ENCODE measurements around the gene BRPF3.
"Not testable (repeated sequence)": the region's sequence is repeated elsewhere in the genome, so short reads cannot be mapped to it uniquely, and the experiment has no call there.

The BRPF3 gene

DNA sequence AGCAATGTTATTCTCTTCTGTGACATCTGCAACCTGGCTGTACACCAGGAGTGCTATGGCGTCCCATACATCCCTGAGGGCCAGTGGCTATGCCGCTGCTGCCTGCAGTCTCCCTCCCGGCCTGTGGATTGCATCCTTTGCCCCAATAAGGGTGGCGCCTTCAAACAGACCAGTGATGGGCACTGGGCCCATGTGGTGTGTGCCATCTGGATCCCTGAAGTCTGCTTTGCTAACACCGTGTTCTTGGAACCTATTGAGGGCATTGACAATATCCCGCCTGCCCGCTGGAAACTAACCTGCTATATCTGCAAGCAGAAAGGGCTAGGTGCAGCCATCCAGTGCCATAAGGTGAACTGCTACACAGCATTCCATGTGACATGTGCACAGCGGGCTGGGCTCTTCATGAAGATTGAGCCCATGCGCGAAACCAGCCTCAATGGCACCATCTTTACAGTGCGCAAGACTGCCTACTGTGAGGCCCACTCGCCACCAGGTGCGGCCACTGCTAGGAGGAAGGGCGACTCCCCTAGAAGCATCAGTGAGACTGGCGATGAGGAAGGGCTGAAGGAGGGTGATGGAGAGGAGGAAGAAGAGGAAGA is 4.6 kb downstream of the BRPF3 start:
- DNase-seq, result no peak

DNA sequence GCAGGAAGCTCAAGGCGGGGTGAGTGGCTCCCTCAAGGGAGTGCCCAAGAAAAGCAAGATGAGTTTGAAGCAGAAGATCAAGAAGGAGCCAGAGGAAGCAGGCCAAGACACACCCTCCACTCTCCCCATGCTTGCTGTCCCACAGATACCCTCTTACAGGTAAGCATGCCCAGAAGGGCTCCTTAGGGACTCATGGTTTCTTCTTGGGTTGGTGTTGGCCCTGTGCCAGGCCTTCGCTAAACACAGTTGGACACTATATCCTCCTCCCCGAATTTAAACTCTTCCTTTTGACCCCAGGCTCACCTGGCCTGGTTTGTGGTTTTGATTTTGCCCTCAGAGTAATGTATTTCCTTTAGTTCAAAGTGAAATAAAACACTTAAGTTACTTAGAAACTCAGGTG is 5.1 kb downstream of the BRPF3 start:
- peak; percentile 63 for DNase-seq

- DNase-seq, result no peak
Measured at GRCh38 chr6:36202101-36202500, 5.6 kb downstream of the BRPF3 start.

GRCh38 chr6:36204068-36204753 is 7.7 kb downstream of the BRPF3 start:
- peak; percentile 72 for DNase-seq

DNA sequence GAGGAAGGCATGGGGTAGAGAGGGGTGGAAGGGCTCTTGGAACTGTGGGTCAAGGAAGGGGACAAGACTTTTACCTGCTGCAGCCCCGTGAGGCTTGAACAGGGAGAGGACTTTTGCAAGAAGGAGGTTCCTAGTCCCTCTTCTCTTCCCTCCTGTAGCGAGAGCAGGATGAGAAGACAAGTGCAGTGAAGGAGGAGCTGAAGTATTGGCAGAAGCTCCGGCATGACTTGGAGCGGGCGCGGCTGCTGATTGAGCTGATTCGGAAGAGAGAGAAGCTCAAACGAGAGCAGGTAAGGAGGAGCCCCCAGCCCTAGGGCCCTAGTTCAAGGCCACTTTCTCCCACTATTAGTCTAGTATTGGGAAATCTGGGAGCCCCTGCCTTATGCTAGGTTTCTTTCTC is 10.6 kb downstream of the BRPF3 start:
- no peak for DNase-seq

GRCh38 chr6:36209606-36210005 is 13.1 kb downstream of the BRPF3 start:
- DNase-seq, result no peak

GRCh38 chr6:36210182-36210581 is 13.6 kb downstream of the BRPF3 start:
- no peak for DNase-seq

DNA sequence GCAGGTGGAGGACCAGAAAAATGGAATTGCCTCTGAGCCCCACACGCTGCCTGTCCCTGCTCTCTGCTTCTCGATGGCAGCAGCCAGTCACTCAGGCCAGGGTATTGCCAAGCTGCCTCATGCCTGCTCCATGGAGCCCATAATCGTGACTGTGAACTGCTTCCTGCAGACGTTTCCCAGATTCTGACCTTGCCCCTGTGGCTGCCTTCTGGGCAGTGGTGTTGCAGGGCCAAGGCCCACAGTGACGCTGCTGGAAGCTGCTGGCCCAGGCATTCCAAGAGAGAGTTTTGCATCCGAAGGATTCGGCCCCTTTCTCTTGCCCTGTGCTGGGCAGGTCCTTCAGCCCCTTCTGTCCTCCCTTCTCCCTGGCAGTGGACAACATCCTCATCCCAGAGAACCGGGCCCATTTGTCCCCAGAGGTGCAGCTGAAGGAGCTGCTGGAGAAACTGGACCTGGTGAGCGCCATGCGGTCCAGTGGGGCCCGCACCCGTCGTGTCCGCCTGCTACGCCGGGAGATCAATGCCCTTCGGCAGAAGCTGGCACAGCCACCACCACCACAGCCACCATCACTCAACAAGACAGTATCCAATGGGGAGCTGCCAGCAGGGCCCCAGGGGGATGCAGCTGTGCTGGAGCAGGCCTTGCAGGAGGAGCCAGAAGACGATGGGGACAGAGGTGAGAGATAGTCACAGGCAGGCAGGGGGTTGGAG is 14.5 kb downstream of the BRPF3 start:
- no peak for DNase-seq

DNA sequence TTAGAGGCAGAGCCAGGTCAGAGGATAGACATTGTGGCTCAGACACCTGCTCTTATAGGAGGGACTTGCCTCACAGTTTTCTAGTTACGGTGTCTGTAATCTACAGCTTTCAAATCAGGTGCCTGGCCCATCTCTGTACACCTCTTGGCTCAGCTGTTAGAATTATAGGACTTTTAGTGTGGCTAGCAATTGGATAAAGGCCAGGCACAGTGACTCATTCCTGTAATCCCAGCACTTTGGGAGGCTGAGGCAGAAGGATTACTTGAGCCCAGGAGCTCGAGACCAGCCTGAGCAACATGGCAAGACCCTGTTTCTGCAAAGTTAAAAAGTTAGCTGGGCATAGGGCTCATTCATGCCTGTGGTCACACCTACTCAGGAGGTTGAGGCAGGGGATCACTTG is 20.0 kb downstream of the BRPF3 start:
- no peak for DNase-seq

DNA sequence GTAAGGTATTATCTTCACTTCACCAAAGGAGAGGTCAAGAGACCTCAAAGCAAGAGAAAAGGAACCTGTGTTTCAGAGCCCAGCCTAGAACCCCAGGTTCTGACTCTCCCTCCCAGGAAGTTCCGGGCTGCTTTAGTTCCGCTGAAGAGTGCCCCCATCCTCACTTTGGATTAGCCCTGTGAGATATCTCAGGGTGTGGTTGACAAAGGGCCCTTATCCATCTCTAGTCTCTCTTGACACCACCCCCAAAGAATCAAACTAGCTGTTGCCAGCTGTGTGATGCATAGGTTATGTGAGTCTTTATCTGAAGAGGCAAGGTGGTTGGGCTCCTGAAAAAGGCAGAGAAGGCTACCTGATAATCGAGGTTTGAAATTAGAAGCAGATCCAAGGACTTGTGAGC is 20.6 kb downstream of the BRPF3 start:
- DNase-seq, result no peak

- no peak for DNase-seq
Measured at GRCh38 chr6:36217946-36218345, 21.4 kb downstream of the BRPF3 start.

GRCh38 chr6:36218516-36218915 is 22.0 kb downstream of the BRPF3 start:
- not testable (repeated sequence) for DNase-seq

- DNase-seq, result no peak
Measured at GRCh38 chr6:36219081-36219480, 22.5 kb downstream of the BRPF3 start.

- DNase-seq, result no peak
Measured at GRCh38 chr6:36220226-36220625, 23.7 kb downstream of the BRPF3 start.

GRCh38 chr6:36221674-36222073 is 25.1 kb downstream of the BRPF3 start:
- DNase-seq, result no peak

DNA sequence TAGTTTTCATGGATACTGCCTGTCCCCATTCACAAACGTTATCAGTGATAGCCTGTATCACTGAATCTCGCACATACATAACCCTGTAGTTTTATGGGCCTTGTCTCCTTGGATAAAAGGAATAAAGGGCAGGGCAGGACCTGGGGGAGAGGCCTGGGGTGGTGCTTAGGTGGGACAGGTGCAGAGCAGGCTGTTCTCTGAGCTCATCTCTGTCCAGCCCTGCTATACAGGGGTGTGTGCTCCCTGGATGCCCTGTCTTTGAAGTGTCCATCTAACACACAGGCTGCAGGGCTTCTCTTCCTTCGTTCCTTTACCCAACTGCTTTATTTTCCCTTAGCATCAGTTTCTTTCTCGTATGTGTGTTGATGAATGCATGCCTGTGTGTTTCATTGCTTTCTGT is 26.4 kb downstream of the BRPF3 start:
- DNase-seq, result no peak

- no peak for DNase-seq
Measured at GRCh38 chr6:36223706-36224105, 27.2 kb downstream of the BRPF3 start.

- DNase-seq, result no peak
Measured at GRCh38 chr6:36224918-36225461, 28.4 kb downstream of the BRPF3 start.

GRCh38 chr6:36226438-36227047 is 30.0 kb downstream of the BRPF3 start:
- DNase-seq, result no peak

DNA sequence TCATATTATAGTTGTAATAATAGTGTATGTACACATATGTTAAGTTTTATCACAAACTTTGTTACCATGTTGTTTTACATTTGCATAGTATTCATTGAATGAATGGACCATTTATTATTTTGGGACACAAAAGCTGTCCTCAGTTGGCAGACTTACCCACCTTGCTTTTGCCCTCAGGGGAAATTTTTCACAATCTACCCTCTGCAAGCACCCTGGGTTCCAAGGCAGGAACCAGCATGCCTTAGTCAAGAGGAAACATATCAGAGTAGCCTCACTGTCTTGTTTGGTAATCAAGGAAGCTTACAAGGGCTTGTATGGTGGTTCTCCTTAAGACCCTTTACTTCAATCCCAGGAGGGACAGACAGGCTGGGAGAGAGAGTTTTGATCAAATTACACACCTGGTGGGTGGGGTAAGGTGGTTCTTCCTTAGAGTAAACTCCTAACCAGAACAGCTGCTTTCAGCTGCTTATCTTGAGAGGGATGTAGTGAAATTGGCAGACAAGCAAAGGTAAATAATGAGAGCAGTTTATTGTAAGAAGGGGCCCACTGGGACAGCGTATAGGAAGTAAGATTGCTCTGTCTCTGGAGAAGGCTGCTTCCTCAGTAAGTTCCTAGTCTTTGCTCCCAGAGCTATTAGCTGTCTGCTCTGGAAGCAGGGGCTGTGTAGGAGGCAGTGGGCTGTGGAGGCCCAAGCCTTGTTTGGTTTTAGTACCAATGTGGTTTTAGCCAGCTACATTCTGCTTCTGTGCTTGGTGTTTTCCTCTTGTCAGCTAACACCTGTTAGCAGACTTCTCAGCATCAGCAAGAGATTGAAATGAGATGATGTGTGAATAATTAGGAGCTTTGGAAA is 31.1 kb downstream of the BRPF3 start:
- no peak for DNase-seq

DNA sequence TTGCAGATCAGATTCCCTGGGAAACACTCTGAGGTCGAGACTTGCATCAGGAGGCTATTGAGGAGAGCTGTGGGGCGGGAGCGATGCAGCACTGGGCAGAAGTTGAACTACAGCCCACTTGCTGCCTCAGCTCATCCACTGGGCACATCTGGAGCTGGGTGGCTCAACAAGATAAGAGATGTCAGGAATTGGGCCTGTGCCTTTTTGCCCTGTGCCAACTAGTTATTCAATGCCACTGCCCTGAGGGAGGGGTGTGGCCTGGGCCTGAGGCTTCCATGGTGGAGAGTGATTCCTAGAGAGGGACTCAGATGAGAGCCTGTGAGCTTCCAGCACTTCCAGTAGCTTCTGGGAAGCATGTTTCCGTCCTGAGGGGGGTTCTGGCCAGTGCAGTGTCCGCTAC is 32.7 kb downstream of the BRPF3 start:
- DNase-seq, result no peak

DNA sequence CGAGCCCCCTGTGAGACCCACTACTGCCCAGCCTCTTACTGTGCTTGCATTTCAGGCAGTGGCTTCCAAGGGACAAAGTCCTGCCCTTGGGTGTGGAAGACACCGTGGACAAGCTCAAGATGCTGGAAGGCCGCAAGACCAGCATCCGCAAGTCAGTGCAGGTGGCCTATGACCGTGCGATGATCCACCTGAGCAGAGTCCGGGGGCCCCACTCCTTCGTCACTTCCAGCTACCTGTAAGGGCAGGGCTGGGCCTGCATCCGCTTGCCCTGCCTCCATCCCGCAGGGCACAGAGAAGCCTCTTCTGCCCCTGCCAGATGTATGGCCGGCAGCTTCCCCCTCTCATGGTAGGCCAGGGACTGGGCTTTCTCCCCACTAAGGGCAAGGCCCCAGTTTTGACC is 33.8 kb downstream of the BRPF3 start:
- no peak for DNase-seq

DNA sequence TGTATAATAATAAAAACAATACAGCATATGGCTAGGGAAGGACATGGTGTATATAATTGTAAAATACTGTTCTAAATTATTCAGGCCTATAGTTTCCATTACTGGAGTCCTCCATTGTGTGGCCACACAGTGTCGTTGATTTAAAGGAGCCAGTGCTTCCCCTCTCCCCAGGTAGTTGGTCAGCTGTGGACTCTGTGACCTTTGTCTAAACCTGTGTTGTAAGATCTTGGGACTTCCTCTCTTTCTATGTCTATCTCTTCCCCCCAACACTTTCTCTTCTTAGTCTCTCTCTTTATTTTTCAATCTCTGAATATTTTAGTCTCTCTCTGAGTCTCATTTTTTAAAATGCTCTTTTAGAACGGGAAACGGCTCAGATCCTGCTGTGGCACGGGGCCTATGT is 35.6 kb downstream of the BRPF3 start:
- DNase-seq, result no peak

Measured in activated effector memory CD4-positive, alpha-beta T cell treated with anti-CD3 and anti-CD28 coated beads, Interleukin-2, amount 50 U/mL, for 16 hours (primary cell).